Sigmoid colon (tissue), 4 donors: ENCODE data around the gene TRAF4.

ENCODE experiments used
- CTCF ChIP-seq, 4 experiments: fragments of 450-650 bp in 3 of 4; fragments of 200-600 bp in 1 of 4; IDR thresholded peaks; one replicate each; pipeline ENCODE4 v1.5.1; 2016 to 2019; ENCODE audit warnings: antibody characterized with exemption in 4 of 4, mild to moderate bottlenecking in 3 of 4, moderate library complexity in 2 of 4
- EP300 ChIP-seq, 4 donors: sonication (generic); formaldehyde crosslinking; IDR thresholded peaks; one replicate each; pipeline ENCODE4 v1.6.1; 2017; ENCODE audit warnings: antibody characterized with exemption in 4 of 4
- POLR2AphosphoS5 ChIP-seq, 4 donors: sonication (generic); formaldehyde crosslinking; IDR thresholded peaks; one replicate each; pipeline ENCODE4 v1.6.1; 2017; ENCODE audit warnings: antibody characterized with exemption in 4 of 4

- TF ChIP-seq POLR2AphosphoS5 (IDR thresholded peaks at IDR 0.05) (no peak), EP300 (IDR thresholded peaks at IDR 0.05) (no peak), CTCF (IDR thresholded peaks at IDR 0.05) (no peak)
Observed at GRCh38 chr17:28740406-28741357, 3.1 kb upstream of the TRAF4 start.
